Sigmoid colon (tissue), 7 donors: Measurements from ENCODE around the gene TMEM214. TPM values are rescaled to one million over a fixed set of nuclear protein-coding genes. Genes with fewer than 3 reads are reported as not detected.

Experiments
- DNase-seq: peaks from one replicate; pipeline ENCODE4 v3.0.0-alpha.2; 2019
- H3K27ac ChIP-seq, 4 donors: fragments of 200-600 bp; sonication (generic); one replicate each; pipeline ENCODE4 v1.5.1; 2016 to 2019; ENCODE audit warnings: mild to moderate bottlenecking in 1 of 4
- H3K27me3 ChIP-seq, 3 donors: fragments of 200-600 bp; sonication (generic); one replicate each; pipeline ENCODE4 v1.5.1; 2019; ENCODE audit warnings: mild to moderate bottlenecking in 1 of 3
- H3K36me3 ChIP-seq, 4 donors: fragments of 200-600 bp; sonication (generic); one replicate each; pipeline ENCODE4 v1.5.1; 2016 to 2019
- H3K4me1 ChIP-seq, 4 donors: fragments of 200-600 bp; sonication (generic); one replicate each; pipeline ENCODE4 v1.5.1; 2017 to 2019
- H3K4me3 ChIP-seq, 4 donors: fragments of 200-600 bp; sonication (generic); one replicate each; pipeline ENCODE4 v1.5.1; 2017 to 2019; ENCODE audit warnings: mild to moderate bottlenecking in 2 of 4, moderate library complexity in 1 of 4
- H3K9me3 ChIP-seq, 4 donors: fragments of 200-600 bp in 3 of 4; sonication (generic) in 3 of 4; one replicate each; pipeline versions ENCODE4 v1.5.1 to v1.6.1; 2013 to 2019
- CTCF ChIP-seq, 4 experiments: fragments of 450-650 bp in 3 of 4; fragments of 200-600 bp in 1 of 4; IDR thresholded peaks; one replicate each; pipeline ENCODE4 v1.5.1; 2016 to 2019; ENCODE audit warnings: antibody characterized with exemption in 4 of 4, mild to moderate bottlenecking in 3 of 4, moderate library complexity in 2 of 4
- EP300 ChIP-seq, 4 donors: sonication (generic); formaldehyde crosslinking; IDR thresholded peaks; one replicate each; pipeline ENCODE4 v1.6.1; 2017; ENCODE audit warnings: antibody characterized with exemption in 4 of 4
- POLR2A ChIP-seq, 2 donors: fragments of 450-650 bp; IDR thresholded peaks; one replicate each; pipeline ENCODE4 v1.6.1; 2016; ENCODE audit warnings: antibody characterized with exemption in 2 of 2, mild to moderate bottlenecking in 2 of 2, moderate library complexity in 2 of 2
- POLR2AphosphoS5 ChIP-seq, 4 donors: sonication (generic); formaldehyde crosslinking; IDR thresholded peaks; one replicate each; pipeline ENCODE4 v1.6.1; 2017; ENCODE audit warnings: antibody characterized with exemption in 4 of 4
- WGBS, 2 donors: extraction: QIAGEN DNeasy Blood & Tissue Kit; methylation state at CpG; one replicate each; pipeline ENCODE4 v1.1.7; 2013; 5-methylcytosine and 5-hydroxymethylcytosine counted together
- intact Hi-C: fragments of 100-400 bp; cut with DNase I; formaldehyde crosslinking; loops from one replicate; pipeline ENCODE4 v1.15.1; 2023
- polyA plus RNA-seq, 3 donors: library from polyadenylated mRNA; stranded (reverse); fragments of 200-250 nt; gene quantifications; one replicate each; pipeline ENCODE4 v1.2.3, GENCODE V29; 2013
- total RNA-seq, 4 donors: library from RNA; depleted of rRNA; stranded (reverse); fragments of >200 nt; gene quantifications; one replicate each; pipeline ENCODE4 v1.1.0, GENCODE V29; 2016
- donor health status: healthy with polysubstance abuse.
- donor health status: Bipolar disorder and iron deficiency.
- donor health status: healthy.

The TMEM214 gene
- total and polyA plus RNA-seq, 7 donors = 16.0 to 65.7 (median 33.9) TPM

- H3K27ac ChIP-seq = no peak overlapping the region
- H3K36me3 ChIP-seq = no peaks in the 10 kb centered on the region
- H3K4me3 ChIP-seq = no peak overlapping the region
- 72 to 84% methylated on average over 4 of the region's 4 CpGs for WGBS, 2 donors
- no peaks in the 10 kb centered on the region for H3K27me3 ChIP-seq
- H3K9me3 ChIP-seq = no peaks in the 10 kb centered on the region
- no peak for DNase-seq
- intact Hi-C loops = no loop called here
- no peak for TF ChIP-seq EP300 (IDR thresholded peaks at IDR 0.05)
- no peak for TF ChIP-seq POLR2AphosphoS5 (IDR thresholded peaks at IDR 0.05)
- no peak for TF ChIP-seq POLR2A (IDR thresholded peaks at IDR 0.05)
- TF ChIP-seq CTCF (IDR thresholded peaks at IDR 0.05) = no peak
- H3K4me1 ChIP-seq = no peaks in the 10 kb centered on the region
These were observed 44.5 kb upstream of the TMEM214 start for GRCh38 chr2:26988058-26988860.

GRCh38 chr2:26989156-26989555 lies 43.6 kb upstream of the TMEM214 start:
- no peaks in the 10 kb centered on the region for H3K4me1 ChIP-seq
- DNase-seq = no peak
- no peaks in the 10 kb centered on the region for H3K9me3 ChIP-seq
- no peak overlapping the region for H3K4me3 ChIP-seq
- H3K27ac ChIP-seq = no peak overlapping the region
- 84 to 88% methylated on average over 8 of the region's 8 CpGs for WGBS, 2 donors
- no peaks in the 10 kb centered on the region for H3K36me3 ChIP-seq
- intact Hi-C loops = no loop called here
- TF ChIP-seq CTCF (IDR thresholded peaks at IDR 0.05) (no peak), EP300 (IDR thresholded peaks at IDR 0.05) (no peak), POLR2A (IDR thresholded peaks at IDR 0.05) (no peak), POLR2AphosphoS5 (IDR thresholded peaks at IDR 0.05) (no peak)
- no peaks in the 10 kb centered on the region for H3K27me3 ChIP-seq

GRCh38 chr2:26991717-26992116 lies 41.0 kb upstream of the TMEM214 start:
- TF ChIP-seq EP300 (IDR thresholded peaks at IDR 0.05) (no peak), POLR2A (IDR thresholded peaks at IDR 0.05) (no peak), CTCF (IDR thresholded peaks at IDR 0.05) (no peak), POLR2AphosphoS5 (IDR thresholded peaks at IDR 0.05) (no peak)
- no peaks in the 10 kb centered on the region for H3K9me3 ChIP-seq
- no peaks in the 10 kb centered on the region for H3K27me3 ChIP-seq
- H3K27ac ChIP-seq = no peak overlapping the region
- DNase-seq = no peak
- WGBS, 2 donors = 37 to 68% methylated on average over 5 of the region's 5 CpGs
- H3K4me3 ChIP-seq = no peak overlapping the region
- no peaks in the 10 kb centered on the region for H3K36me3 ChIP-seq
- H3K4me1 ChIP-seq = no peaks in the 10 kb centered on the region
- intact Hi-C loops = no loop called here

- no peaks in the 10 kb centered on the region for H3K4me1 ChIP-seq
- no peak for TF ChIP-seq POLR2AphosphoS5 (IDR thresholded peaks at IDR 0.05)
- TF ChIP-seq CTCF (IDR thresholded peaks at IDR 0.05) = no peak
- no peak for TF ChIP-seq EP300 (IDR thresholded peaks at IDR 0.05)
- no peaks in the 10 kb centered on the region for H3K36me3 ChIP-seq
- H3K27ac ChIP-seq = no peak overlapping the region
- no peaks in the 10 kb centered on the region for H3K9me3 ChIP-seq
- WGBS, 2 donors = 81 to 94% methylated on average over 1 of the region's 1 CpG
- H3K27me3 ChIP-seq = no peaks in the 10 kb centered on the region
- intact Hi-C loops = no loop called here
- no peak overlapping the region for H3K4me3 ChIP-seq
- DNase-seq = no peak
These were observed 39.0 kb upstream of the TMEM214 start for GRCh38 chr2:26993768-26994167.

GRCh38 chr2:26994983-26995382 lies 37.8 kb upstream of the TMEM214 start:
- Histone ChIP-seq H3K9me3 (no peaks in the 10 kb centered on the region), H3K36me3 (no peaks in the 10 kb centered on the region), H3K27me3 (no peaks in the 10 kb centered on the region), H3K4me3 (no peak overlapping the region), H3K4me1 (no peaks in the 10 kb centered on the region), H3K27ac (no peak overlapping the region)
- DNase-seq = no peak
- 91 to 93% methylated on average over 1 of the region's 1 CpG for WGBS, 2 donors
- intact Hi-C loops = no loop called here
- no peak for TF ChIP-seq POLR2AphosphoS5 (IDR thresholded peaks at IDR 0.05)
- no peak for TF ChIP-seq EP300 (IDR thresholded peaks at IDR 0.05)
- TF ChIP-seq POLR2A (IDR thresholded peaks at IDR 0.05) = no peak
- TF ChIP-seq CTCF (IDR thresholded peaks at IDR 0.05) = no peak
